WTC11 (cell line): ENCODE data around the gene WDR5B. TPM values are rescaled to one million over a fixed set of nuclear protein-coding genes. Genes with fewer than 3 reads are reported as not detected.

Experiments used
- ESRRA ChIP-seq: sonication (generic); formaldehyde crosslinking; IDR thresholded peaks from 2 replicates; pipeline ENCODE4 v1.8.1; 2022; ENCODE audit warnings: mild to moderate bottlenecking, missing genetic modification reagents, borderline replicate concordance
- ETV6 ChIP-seq: sonication (generic); formaldehyde crosslinking; IDR thresholded peaks from 2 replicates; pipeline ENCODE4 v1.8.1; 2022; ENCODE audit warnings: mild to moderate bottlenecking, missing genetic modification reagents
- FOXK1 ChIP-seq: sonication (generic); formaldehyde crosslinking; IDR thresholded peaks from 2 replicates; pipeline ENCODE4 v1.8.0; 2022; ENCODE audit warnings: mild to moderate bottlenecking, moderate library complexity, missing genetic modification reagents
- FOXP1 ChIP-seq: sonication (generic); formaldehyde crosslinking; IDR thresholded peaks from 2 replicates; pipeline ENCODE4 v1.8.0; 2022; ENCODE audit warnings: missing genetic modification reagents, mild to moderate bottlenecking, moderate library complexity, borderline replicate concordance
- GABPB1 ChIP-seq: sonication (generic); formaldehyde crosslinking; IDR thresholded peaks from 2 replicates; pipeline ENCODE4 v1.8.1; 2023; ENCODE audit warnings: mild to moderate bottlenecking, missing genetic modification reagents
- HMGA2 ChIP-seq: fragments of 250-450 bp; sonication (Bioruptor Pico); IDR thresholded peaks from 2 replicates; pipeline ENCODE4 v1.4.0; 2021; ENCODE audit warnings: mild to moderate bottlenecking, moderate library complexity
- NFYB ChIP-seq: sonication (generic); formaldehyde crosslinking; conservative IDR thresholded peaks from 2 replicates; pipeline ENCODE4 v1.8.0; 2022; ENCODE audit warnings: low read depth, missing genetic modification reagents
- SMAD3 ChIP-seq: sonication (generic); formaldehyde crosslinking; IDR thresholded peaks from 2 replicates; pipeline ENCODE4 v1.8.0; 2022; ENCODE audit warnings: missing genetic modification reagents, mild to moderate bottlenecking, borderline replicate concordance
- TCF7 ChIP-seq: sonication (generic); formaldehyde crosslinking; IDR thresholded peaks from 2 replicates; pipeline ENCODE4 v1.8.0; 2022; ENCODE audit warnings: mild to moderate bottlenecking, low read depth, missing genetic modification reagents, moderate library complexity
- TEAD1 ChIP-seq: sonication (generic); formaldehyde crosslinking; IDR thresholded peaks from 2 replicates; pipeline ENCODE4 v1.8.0; 2022; ENCODE audit warnings: mild to moderate bottlenecking, missing genetic modification reagents
- ZBTB21 ChIP-seq: sonication (generic); formaldehyde crosslinking; IDR thresholded peaks from 2 replicates; pipeline ENCODE4 v1.8.1; 2023; ENCODE audit warnings: mild to moderate bottlenecking, missing genetic modification reagents, borderline replicate concordance
- ZNF232 ChIP-seq: sonication (generic); formaldehyde crosslinking; IDR thresholded peaks from 2 replicates; pipeline ENCODE4 v1.8.0; 2022; ENCODE audit warnings: mild to moderate bottlenecking, missing genetic modification reagents
- total RNA-seq: library from RNA; stranded (reverse); gene quantifications from 3 replicates; pipeline ENCODE4 v1.2.3, GENCODE V29; 2021
- TF ChIP-seq, protein P1 (sequence below): sonication (generic); formaldehyde crosslinking; IDR thresholded peaks from 2 replicates; pipeline ENCODE4 v1.8.1; 2023; ENCODE audit warnings: mild to moderate bottlenecking, missing genetic modification reagents, moderate library complexity
- TF ChIP-seq, protein P2 (sequence below): sonication (generic); formaldehyde crosslinking; IDR thresholded peaks from 2 replicates; pipeline ENCODE4 v1.8.1; 2022; ENCODE audit warnings: missing genetic modification reagents, borderline replicate concordance
- TF ChIP-seq, protein P3 (sequence below): sonication (generic); formaldehyde crosslinking; IDR thresholded peaks from 2 replicates; pipeline ENCODE4 v1.8.0; 2022; ENCODE audit warnings: mild to moderate bottlenecking, missing genetic modification reagents
- TF ChIP-seq, protein P4 (sequence below): sonication (generic); formaldehyde crosslinking; IDR thresholded peaks from 2 replicates; pipeline ENCODE4 v1.8.0; 2022; ENCODE audit warnings: missing genetic modification reagents
- TF ChIP-seq, protein P5 (sequence below): fragments of 250-450 bp; sonication (Bioruptor Pico); IDR thresholded peaks from 2 replicates; pipeline ENCODE4 v2.1.2; 2022; ENCODE audit warnings: mild to moderate bottlenecking, moderate library complexity
- TF ChIP-seq, protein P6 (sequence below): sonication (generic); formaldehyde crosslinking; IDR thresholded peaks from 2 replicates; pipeline ENCODE4 v1.8.1; 2023; ENCODE audit warnings: mild to moderate bottlenecking, missing genetic modification reagents
- TF ChIP-seq, protein P7 (sequence below): sonication (generic); formaldehyde crosslinking; IDR thresholded peaks from 2 replicates; pipeline ENCODE4 v1.8.0; 2023; ENCODE audit warnings: missing genetic modification reagents

Gene WDR5B
- total RNA-seq, 1 experiment from 2014 or later = 2.8 TPM

DNA sequence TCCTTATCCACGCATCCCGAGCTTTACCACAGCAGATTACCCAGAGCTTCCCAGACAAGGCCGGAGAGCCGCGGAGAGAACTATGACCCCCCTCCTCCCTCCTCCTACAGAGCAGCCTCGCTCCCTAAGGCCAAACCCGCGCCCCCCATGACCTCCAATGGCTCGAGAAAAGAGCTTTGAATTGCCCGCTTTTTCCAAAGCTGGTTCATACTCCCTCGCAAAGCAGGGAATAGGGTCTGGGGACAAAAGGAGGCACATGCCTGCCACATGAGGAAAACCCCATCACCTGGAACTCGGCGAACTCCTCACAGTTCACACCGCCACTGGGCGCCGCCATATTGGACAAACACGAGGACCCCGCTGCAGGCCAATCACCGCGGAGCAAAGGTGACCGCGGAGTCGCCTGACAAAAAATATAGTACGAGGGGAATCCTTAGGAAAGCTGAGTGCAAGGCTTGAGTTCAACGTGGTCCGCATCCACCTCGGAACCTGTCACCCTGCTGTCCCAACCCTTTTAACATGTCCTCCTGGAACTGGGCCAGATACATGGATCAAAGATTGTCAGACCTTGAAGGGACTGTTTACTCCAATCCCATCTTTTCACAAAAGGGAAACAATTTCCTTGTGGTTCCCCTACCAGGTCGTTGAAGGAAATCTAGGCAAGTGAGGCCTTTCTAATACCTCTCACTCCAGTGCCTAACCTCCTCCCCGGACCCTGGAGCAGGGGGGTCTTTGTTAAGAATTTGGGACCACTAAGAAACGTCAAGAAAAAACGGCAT lies 32.8 kb downstream of the WDR5B start, which contains the start of gene MIX23 (continued):
- TF ChIP-seq, protein P1, sequence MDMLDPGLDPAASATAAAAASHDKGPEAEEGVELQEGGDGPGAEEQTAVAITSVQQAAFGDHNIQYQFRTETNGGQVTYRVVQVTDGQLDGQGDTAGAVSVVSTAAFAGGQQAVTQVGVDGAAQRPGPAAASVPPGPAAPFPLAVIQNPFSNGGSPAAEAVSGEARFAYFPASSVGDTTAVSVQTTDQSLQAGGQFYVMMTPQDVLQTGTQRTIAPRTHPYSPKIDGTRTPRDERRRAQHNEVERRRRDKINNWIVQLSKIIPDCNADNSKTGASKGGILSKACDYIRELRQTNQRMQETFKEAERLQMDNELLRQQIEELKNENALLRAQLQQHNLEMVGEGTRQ (CRISPR knock-in tag) = peak; percentile 45; the same call in 1 of the 2 replicates
- TF ChIP-seq, protein P2, sequence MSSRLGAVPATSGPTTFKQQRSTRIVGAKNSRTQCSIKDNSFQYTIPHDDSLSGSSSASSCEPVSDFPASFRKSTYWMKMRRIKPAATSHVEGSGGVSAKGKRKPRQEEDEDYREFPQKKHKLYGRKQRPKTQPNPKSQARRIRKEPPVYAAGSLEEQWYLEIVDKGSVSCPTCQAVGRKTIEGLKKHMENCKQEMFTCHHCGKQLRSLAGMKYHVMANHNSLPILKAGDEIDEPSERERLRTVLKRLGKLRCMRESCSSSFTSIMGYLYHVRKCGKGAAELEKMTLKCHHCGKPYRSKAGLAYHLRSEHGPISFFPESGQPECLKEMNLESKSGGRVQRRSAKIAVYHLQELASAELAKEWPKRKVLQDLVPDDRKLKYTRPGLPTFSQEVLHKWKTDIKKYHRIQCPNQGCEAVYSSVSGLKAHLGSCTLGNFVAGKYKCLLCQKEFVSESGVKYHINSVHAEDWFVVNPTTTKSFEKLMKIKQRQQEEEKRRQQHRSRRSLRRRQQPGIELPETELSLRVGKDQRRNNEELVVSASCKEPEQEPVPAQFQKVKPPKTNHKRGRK (CRISPR knock-in tag) = 0 out of 2 replicates have a peak, but pooled peaks have one; percentile 31
- no peak for TF ChIP-seq HMGA2 (CRISPR knock-in tag)
- TF ChIP-seq ZBTB21 (CRISPR knock-in tag) = no peak
- TF ChIP-seq, protein P3, sequence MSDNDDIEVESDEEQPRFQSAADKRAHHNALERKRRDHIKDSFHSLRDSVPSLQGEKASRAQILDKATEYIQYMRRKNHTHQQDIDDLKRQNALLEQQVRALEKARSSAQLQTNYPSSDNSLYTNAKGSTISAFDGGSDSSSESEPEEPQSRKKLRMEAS (CRISPR knock-in tag) = peak; percentile 75; the same call in 1 of the 2 replicates
- TF ChIP-seq SMAD3 (CRISPR knock-in tag) = 0 out of 2 replicates have a peak, but pooled peaks have one; percentile 39
- TF ChIP-seq ZNF232 = peak; percentile 70; the same call in 1 of the 2 replicates
- TF ChIP-seq, protein P4, sequence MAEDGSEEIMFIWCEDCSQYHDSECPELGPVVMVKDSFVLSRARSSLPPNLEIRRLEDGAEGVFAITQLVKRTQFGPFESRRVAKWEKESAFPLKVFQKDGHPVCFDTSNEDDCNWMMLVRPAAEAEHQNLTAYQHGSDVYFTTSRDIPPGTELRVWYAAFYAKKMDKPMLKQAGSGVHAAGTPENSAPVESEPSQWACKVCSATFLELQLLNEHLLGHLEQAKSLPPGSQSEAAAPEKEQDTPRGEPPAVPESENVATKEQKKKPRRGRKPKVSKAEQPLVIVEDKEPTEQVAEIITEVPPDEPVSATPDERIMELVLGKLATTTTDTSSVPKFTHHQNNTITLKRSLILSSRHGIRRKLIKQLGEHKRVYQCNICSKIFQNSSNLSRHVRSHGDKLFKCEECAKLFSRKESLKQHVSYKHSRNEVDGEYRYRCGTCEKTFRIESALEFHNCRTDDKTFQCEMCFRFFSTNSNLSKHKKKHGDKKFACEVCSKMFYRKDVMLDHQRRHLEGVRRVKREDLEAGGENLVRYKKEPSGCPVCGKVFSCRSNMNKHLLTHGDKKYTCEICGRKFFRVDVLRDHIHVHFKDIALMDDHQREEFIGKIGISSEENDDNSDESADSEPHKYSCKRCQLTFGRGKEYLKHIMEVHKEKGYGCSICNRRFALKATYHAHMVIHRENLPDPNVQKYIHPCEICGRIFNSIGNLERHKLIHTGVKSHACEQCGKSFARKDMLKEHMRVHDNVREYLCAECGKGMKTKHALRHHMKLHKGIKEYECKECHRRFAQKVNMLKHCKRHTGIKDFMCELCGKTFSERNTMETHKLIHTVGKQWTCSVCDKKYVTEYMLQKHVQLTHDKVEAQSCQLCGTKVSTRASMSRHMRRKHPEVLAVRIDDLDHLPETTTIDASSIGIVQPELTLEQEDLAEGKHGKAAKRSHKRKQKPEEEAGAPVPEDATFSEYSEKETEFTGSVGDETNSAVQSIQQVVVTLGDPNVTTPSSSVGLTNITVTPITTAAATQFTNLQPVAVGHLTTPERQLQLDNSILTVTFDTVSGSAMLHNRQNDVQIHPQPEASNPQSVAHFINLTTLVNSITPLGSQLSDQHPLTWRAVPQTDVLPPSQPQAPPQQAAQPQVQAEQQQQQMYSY (CRISPR knock-in tag) = 0 out of 2 replicates have a peak, but pooled peaks have one; percentile 13
- TF ChIP-seq, protein P5, sequence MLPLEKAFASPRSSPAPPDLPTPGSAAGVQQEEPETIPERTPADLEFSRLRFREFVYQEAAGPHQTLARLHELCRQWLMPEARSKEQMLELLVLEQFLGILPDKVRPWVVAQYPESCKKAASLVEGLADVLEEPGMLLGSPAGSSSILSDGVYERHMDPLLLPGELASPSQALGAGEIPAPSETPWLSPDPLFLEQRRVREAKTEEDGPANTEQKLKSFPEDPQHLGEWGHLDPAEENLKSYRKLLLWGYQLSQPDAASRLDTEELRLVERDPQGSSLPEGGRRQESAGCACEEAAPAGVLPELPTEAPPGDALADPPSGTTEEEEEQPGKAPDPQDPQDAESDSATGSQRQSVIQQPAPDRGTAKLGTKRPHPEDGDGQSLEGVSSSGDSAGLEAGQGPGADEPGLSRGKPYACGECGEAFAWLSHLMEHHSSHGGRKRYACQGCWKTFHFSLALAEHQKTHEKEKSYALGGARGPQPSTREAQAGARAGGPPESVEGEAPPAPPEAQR = no peak
- 0 out of 2 replicates have a peak, but pooled peaks have one; percentile 30 for TF ChIP-seq ESRRA
- TF ChIP-seq, protein P6, sequence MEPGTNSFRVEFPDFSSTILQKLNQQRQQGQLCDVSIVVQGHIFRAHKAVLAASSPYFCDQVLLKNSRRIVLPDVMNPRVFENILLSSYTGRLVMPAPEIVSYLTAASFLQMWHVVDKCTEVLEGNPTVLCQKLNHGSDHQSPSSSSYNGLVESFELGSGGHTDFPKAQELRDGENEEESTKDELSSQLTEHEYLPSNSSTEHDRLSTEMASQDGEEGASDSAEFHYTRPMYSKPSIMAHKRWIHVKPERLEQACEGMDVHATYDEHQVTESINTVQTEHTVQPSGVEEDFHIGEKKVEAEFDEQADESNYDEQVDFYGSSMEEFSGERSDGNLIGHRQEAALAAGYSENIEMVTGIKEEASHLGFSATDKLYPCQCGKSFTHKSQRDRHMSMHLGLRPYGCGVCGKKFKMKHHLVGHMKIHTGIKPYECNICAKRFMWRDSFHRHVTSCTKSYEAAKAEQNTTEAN = 0 out of 2 replicates have a peak, but pooled peaks have one; percentile 49
- TF ChIP-seq ETV6 (CRISPR knock-in tag) = peak; percentile 26; the same call in 1 of the 2 replicates
- TF ChIP-seq FOXP1 = peak; percentile 48
- no peak for TF ChIP-seq GABPB1 (CRISPR knock-in tag)
- TF ChIP-seq TEAD1 (CRISPR knock-in tag) = peak; percentile 66; the same call in 1 of the 2 replicates
- peak; percentile 68; the same call in 1 of the 2 replicates for TF ChIP-seq NFYB
- TF ChIP-seq, protein P7, sequence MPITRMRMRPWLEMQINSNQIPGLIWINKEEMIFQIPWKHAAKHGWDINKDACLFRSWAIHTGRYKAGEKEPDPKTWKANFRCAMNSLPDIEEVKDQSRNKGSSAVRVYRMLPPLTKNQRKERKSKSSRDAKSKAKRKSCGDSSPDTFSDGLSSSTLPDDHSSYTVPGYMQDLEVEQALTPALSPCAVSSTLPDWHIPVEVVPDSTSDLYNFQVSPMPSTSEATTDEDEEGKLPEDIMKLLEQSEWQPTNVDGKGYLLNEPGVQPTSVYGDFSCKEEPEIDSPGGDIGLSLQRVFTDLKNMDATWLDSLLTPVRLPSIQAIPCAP (CRISPR knock-in tag) = no peak
- TF ChIP-seq TCF7 (CRISPR knock-in tag) = 0 out of 2 replicates have a peak, but pooled peaks have one; percentile 31
- peak; percentile 65; the same call in 1 of the 2 replicates for TF ChIP-seq FOXK1
